Loucy (cell line): Measurements from ENCODE around the gene PPP1R1C.

ENCODE experiments used
- H2AFZ ChIP-seq: fragments of 200-600 bp; sonication (generic); 2 replicates; pipeline ENCODE4 v1.6.0; 2016; ENCODE audit warnings: antibody characterized with exemption, mild to moderate bottlenecking, low read length, moderate library complexity
- H3F3A ChIP-seq: fragments of 200-600 bp; 2 replicates; pipeline ENCODE4 v1.6.0; 2016; ENCODE audit warnings: antibody characterized with exemption, low read depth, mild to moderate bottlenecking
- H3K27me3 ChIP-seq: fragments of 200-600 bp; sonication (generic); 2 replicates; pipeline ENCODE4 v1.6.1; 2014; ENCODE audit warnings: low read length, mild to moderate bottlenecking; ENCODE audit not compliant: insufficient read depth, poor library complexity, severe bottlenecking
- H3K36me3 ChIP-seq: fragments of 200-600 bp; sonication (generic); 2 replicates; pipeline ENCODE4 v1.6.1; 2016; ENCODE audit warnings: low read length; ENCODE audit not compliant: insufficient read depth
- H3K4me1 ChIP-seq: fragments of 200-600 bp; sonication (generic); 2 replicates; pipeline ENCODE4 v1.5.1; 2014; ENCODE audit warnings: low read length, mild to moderate bottlenecking; ENCODE audit not compliant: insufficient read depth, poor library complexity, severe bottlenecking
- H3K4me2 ChIP-seq: fragments of 200-600 bp; sonication (generic); 2 replicates; pipeline ENCODE4 v1.6.0; 2014; ENCODE audit warnings: antibody characterized with exemption, low read length, low read depth, mild to moderate bottlenecking; ENCODE audit not compliant: poor library complexity, severe bottlenecking
- H3K4me3 ChIP-seq: fragments of 200-600 bp; sonication (generic); 2 replicates; pipeline ENCODE4 v1.5.1; 2014; ENCODE audit warnings: low read length, mild to moderate bottlenecking, mixed read lengths; ENCODE audit not compliant: poor library complexity, severe bottlenecking
- H3K79me2 ChIP-seq: fragments of 200-600 bp; sonication (generic); 2 replicates; pipeline ENCODE4 v1.6.1; 2014; ENCODE audit warnings: low read length; ENCODE audit not compliant: insufficient read depth
- H3K9ac ChIP-seq: fragments of 200-600 bp; sonication (generic); 2 replicates; pipeline ENCODE4 v1.6.0; 2014; ENCODE audit warnings: mild to moderate bottlenecking, low read depth, low read length, moderate library complexity; ENCODE audit not compliant: poor library complexity, severe bottlenecking
- H3K9me2 ChIP-seq: fragments of 200-600 bp; sonication (generic); replicated peaks from 2 replicates; pipeline ENCODE4 v1.6.1; 2016; ENCODE audit warnings: low read depth, low read length, mixed read lengths
- H3K9me3 ChIP-seq: fragments of 200-600 bp; sonication (generic); 2 replicates; pipeline ENCODE4 v1.6.1; 2014; ENCODE audit warnings: mild to moderate bottlenecking, antibody characterized with exemption, low read length, low read depth; ENCODE audit not compliant: insufficient read depth
- H4K20me1 ChIP-seq: fragments of 200-600 bp; sonication (generic); 2 replicates; pipeline ENCODE4 v1.6.0; 2014; ENCODE audit warnings: antibody characterized with exemption, low read length, mild to moderate bottlenecking; ENCODE audit not compliant: insufficient read depth, poor library complexity, severe bottlenecking
- CTCF ChIP-seq: fragments of 200-600 bp; sonication (generic); conservative IDR thresholded peaks from 2 replicates; pipeline ENCODE4 v1.5.1; 2014; ENCODE audit warnings: mild to moderate bottlenecking, antibody characterized with exemption, low read length
- EZH2phosphoT487 ChIP-seq: fragments of 200-600 bp; IDR thresholded peaks from 2 replicates; pipeline ENCODE4 v1.6.1; 2018; ENCODE audit warnings: antibody characterized with exemption, mild to moderate bottlenecking, moderate library complexity, borderline replicate concordance

Gene PPP1R1C

GRCh38 chr2:181984060-181984459 lies 1.6 kb upstream of the PPP1R1C start:
- Histone ChIP-seq H3F3A (no peaks in the 10 kb centered on the region), H3K9me3 (no peaks in the 10 kb centered on the region), H2AFZ (no peak overlapping the region), H3K4me3 (no peak overlapping the region), H3K27me3 (no peaks in the 10 kb centered on the region), H3K9ac (no peak overlapping the region), H3K4me1 (peaks cover 5% of the 10 kb centered on the region), H3K36me3 (no peaks in the 10 kb centered on the region), H3K9me2 (no peaks in the 10 kb centered on the region), H4K20me1 (no peaks in the 10 kb centered on the region), H3K4me2 (no peak overlapping the region), H3K79me2 (no peaks in the 10 kb centered on the region)
- TF ChIP-seq EZH2phosphoT487 (no peak), CTCF (no peak)

- peak overlapping the region; percentile 37 for H3K4me2 ChIP-seq
- H3K4me1 ChIP-seq, result peaks cover 5% of the 10 kb centered on the region
- H3F3A ChIP-seq, result no peaks in the 10 kb centered on the region
Observed at GRCh38 chr2:181984814-181985631, 630 bp upstream of the PPP1R1C start.

GRCh38 chr2:181988154-181988924 lies 2.7 kb downstream of the PPP1R1C start:
- no peak overlapping the region for H2AFZ ChIP-seq
- no peaks in the 10 kb centered on the region for H3K9me2 ChIP-seq
- H3K4me2 ChIP-seq, result no peak overlapping the region
- no peak overlapping the region for H3K9ac ChIP-seq
- peaks cover 5% of the 10 kb centered on the region for H3K4me1 ChIP-seq
- no peaks in the 10 kb centered on the region for H3K27me3 ChIP-seq
- H3K36me3 ChIP-seq, result no peaks in the 10 kb centered on the region
- H3K4me3 ChIP-seq, result no peak overlapping the region
- no peaks in the 10 kb centered on the region for H3F3A ChIP-seq
- no peaks in the 10 kb centered on the region for H3K79me2 ChIP-seq
- no peaks in the 10 kb centered on the region for H3K9me3 ChIP-seq
- H4K20me1 ChIP-seq, result no peaks in the 10 kb centered on the region
- TF ChIP-seq EZH2phosphoT487 (no peak), CTCF (no peak)

More at GRCh38 chr2:181984814-181985631, 630 bp upstream of the PPP1R1C start:
- Histone ChIP-seq H3K9ac (no peak overlapping the region), H3K27me3 (no peaks in the 10 kb centered on the region), H3K4me3 (peak overlapping the region; percentile 7), H3K79me2 (no peaks in the 10 kb centered on the region), H3K9me2 (no peaks in the 10 kb centered on the region), H2AFZ (peak overlapping the region; percentile 78), H4K20me1 (no peaks in the 10 kb centered on the region), H3K9me3 (no peaks in the 10 kb centered on the region), H3K36me3 (no peaks in the 10 kb centered on the region)
- TF ChIP-seq CTCF (no peak), EZH2phosphoT487 (no peak)
